Measurements from ENCODE around the gene UBE4B.

- TF ChIP-seq CBX3 (IDR thresholded peaks at IDR 0.05; ENCODE audit: low read depth): no peak
- TF ChIP-seq CTCF (IDR thresholded peaks at IDR 0.05 in 2 of 3, conservative IDR thresholded peaks at IDR 0.05 in 1 of 3; ENCODE audit: borderline replicate concordance in 1 of 3, insufficient read depth in 1 of 3, low read depth in 2 of 3, low read length in 2 of 3): no peak
- TF ChIP-seq EZH2 (IDR thresholded peaks at IDR 0.05): no peak
- TF ChIP-seq SP1 (IDR thresholded peaks at IDR 0.05; ENCODE audit: low read depth): no peak
- no peak for TF ChIP-seq POLR2A (IDR thresholded peaks at IDR 0.05; ENCODE audit: borderline replicate concordance, extremely low read depth, insufficient read depth, insufficient read length)
- TF ChIP-seq ELF1 (IDR thresholded peaks at IDR 0.05; ENCODE audit: borderline replicate concordance, low read depth): no peak
- TF ChIP-seq MAX (IDR thresholded peaks at IDR 0.05): no peak
- no peak for TF ChIP-seq ZNF274 (IDR thresholded peaks at IDR 0.05; ENCODE audit: low read depth, low read length)
- TF ChIP-seq EGR1 (IDR thresholded peaks at IDR 0.05; ENCODE audit: low read depth): no peak
- TF ChIP-seq SRF (IDR thresholded peaks at IDR 0.05; ENCODE audit: low read depth): no peak
- TF ChIP-seq POLR2AphosphoS5 (IDR thresholded peaks at IDR 0.05; ENCODE audit: low read depth, low read length): no peak
Observed at GRCh38 chr1:10189659-10190058, 156.9 kb downstream of the UBE4B start.
